GDM1 (cell line): ENCODE results near the gene CDK5.
"Not testable (repeated sequence)": the region's sequence is repeated elsewhere in the genome, so short reads cannot be mapped to it uniquely, and the experiment has no call there.

Experiments
- DNase-seq: peaks from one replicate; lab custom pipeline; 2025; lab: John Stamatoyannopoulos, UW

Gene CDK5

DNA sequence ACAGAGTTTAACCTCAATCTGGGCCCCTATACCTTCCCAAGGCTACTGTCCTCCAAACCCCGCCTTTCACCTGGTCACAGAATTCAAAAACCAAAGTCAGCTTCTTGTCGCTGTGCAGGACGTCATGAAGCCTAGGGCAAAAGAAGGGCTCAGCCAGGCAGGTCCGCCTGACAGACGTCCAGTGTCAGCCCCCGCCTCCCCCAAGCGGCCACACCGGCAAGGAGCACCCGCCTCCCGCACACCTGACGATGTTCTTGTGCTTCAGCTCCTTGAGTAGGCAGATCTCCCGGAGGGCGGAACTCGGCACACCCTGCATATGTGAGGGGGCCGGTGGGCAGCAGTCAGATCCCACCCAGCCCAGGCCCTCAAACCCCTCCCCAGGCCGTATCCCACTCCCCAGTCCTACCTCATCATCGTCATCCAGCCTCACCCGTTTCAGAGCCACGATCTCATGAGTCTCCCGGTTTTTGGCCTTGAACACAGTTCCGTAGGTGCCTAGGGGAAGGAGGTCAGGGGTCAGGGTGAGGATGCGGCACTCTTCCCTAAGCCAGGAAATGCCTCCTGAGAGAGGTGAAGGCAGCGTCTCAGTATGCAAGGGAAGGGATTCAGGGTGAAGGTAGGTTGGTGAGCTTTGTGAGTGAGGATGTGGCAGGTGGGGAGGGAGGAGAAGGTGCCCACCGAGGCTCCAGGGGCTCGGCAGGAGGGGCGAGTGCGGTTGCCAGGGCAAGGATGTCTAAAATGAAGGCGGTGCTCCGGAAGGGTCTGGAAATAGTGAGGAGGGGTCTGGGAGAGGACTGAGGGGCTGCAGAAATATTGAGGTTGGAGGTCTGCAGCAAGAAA lies 811 bp downstream of the CDK5 start:
- DNase-seq, result no peak

- DNase-seq, result no peak
Measured at GRCh38 chr7:151056283-151056665, 1.4 kb downstream of the CDK5 start.

- DNase-seq, result no peak
Measured at GRCh38 chr7:151053751-151054150, 3.9 kb downstream of the CDK5 start.

GRCh38 chr7:151053096-151053495 lies 4.6 kb downstream of the CDK5 start:
- peak; percentile 55 for DNase-seq

DNA sequence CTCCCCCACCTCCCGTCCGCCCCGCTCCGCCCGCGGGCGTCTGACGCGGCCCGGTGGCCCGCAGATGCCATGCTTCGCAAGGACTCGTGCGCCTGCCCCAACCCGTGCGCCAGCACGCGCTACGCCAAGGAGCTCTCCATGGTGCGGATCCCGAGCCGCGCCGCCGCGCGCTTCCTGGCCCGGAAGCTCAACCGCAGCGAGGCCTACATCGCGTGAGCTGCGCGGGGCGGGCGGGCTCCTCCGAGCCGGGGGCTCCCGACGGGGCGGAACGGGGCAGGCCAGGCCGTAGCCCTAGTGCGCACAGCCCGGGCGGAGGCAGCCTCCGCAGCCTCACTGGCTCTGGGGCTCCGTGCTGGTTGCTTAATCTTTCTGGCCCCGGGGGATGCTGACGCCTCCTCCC lies 6.6 kb downstream of the CDK5 start:
- no peak for DNase-seq

GRCh38 chr7:151048911-151049463 lies 8.7 kb downstream of the CDK5 start:
- DNase-seq, result no peak

DNA sequence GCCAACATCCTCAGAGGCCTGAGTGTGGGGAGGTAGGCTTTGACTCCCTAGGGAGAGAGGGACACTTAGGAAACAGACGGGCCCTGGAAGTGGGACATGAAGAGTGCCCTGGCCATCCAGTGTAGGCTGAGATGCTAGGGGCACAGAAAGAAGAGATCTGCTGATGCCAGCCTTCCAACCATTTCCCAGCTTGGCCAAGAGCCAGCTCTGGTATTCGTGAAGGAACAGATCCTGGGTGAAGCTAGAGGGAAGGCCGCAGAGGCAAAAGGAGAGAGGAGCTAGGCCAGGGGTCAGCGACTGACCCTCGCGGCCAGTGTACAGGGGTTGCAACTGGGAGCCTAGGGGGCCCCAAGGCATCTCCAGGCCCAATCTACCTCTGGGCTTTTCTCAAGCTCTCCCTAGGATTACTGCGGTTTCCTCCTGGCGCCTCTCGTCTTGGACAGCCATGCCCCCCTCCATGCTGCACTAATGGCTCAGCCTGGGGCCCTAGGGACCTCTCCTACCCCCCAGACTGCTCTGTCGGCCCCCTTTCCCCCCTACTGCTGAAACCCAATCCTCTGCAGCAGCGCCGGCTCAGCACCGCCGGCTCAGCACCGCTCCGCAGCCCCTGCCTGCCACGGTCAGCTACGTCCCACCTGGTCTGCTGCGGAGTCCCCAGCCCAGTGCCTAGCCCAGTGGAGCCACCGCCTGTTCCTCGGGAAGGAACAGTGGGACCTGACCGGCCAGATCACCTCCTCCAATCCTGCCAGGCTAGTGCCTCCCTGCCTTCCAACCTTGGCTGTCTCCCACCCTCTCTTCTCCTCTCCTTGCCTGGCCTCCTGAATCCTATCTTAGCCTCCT lies 9.5 kb downstream of the CDK5 start, which contains the start of gene ASIC3:
Gene ASIC3, plus strand, starts transcription at position 556 of the 840 bp plus-strand sequence. CDS start 355 bp downstream, outside the sequence.
- DNase-seq, result no peak

DNA sequence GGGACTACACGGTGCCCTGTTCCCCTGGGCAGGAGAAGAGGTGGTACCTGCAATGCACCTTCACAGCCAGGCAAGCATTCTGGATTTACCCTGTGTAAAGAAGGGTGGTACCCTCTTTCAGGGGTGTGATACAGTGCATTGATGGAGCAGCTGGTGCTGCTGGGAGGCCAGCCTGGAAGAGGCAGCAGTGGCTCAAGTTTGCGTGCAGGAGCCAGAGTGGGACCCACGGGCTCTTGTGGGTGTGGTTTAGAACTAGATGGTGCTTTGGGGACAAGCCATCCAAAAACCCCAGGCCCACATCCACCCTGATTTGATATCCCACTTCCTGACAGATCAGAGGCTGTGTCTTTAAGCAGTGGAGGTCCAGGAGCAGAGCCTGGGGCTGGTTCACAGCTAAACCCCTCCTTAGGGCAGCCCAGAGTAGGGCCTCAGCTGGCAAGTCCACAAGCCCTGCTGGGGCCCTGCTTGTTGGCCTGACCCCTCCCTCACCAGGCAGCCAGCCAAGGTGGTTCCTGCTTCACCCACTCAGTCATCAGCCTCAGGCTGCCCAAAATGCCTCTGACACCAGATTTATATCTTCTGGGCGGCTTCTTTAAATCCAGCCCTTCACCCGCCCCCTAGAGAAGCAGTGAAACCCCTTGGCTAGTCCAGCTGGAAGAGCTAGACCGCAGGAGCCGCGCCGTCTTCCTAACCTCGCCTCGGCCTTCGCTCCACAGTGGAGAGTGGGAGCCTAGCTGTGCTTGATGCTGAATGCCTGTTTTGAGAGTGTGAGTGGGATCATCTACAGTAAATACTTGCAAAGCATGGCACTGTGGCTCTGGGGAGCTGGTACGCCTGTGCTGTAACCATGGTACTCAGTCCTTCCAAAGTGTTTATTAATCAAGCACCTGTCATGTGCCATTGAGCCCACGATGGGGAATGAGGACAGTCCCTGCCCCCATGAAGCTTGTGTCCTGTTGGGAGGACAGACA lies 10.8 kb downstream of the CDK5 start:
- DNase-seq, result no peak

DNA sequence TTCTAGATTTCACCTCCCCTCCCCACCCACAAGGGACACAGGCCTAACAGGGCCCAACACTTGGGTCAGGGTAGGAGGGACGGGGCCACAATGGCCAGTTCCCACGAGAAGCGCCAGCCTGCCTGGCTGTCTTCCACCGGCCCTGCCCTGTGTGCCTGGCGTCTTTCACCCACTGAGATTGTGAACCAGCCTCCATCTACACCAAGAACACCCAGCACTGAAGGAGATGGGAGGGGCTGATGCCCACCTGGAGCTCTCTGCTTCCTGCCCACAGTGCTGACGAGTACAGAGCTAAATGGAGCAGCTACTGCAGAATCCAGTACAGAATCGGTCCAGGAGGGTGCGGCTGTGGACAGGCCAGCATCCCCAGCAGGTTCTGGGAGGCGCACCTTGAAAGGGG lies 11.7 kb downstream of the CDK5 start:
- no peak for DNase-seq

GRCh38 chr7:151045262-151045661 lies 12.4 kb downstream of the CDK5 start:
- no peak for DNase-seq

DNA sequence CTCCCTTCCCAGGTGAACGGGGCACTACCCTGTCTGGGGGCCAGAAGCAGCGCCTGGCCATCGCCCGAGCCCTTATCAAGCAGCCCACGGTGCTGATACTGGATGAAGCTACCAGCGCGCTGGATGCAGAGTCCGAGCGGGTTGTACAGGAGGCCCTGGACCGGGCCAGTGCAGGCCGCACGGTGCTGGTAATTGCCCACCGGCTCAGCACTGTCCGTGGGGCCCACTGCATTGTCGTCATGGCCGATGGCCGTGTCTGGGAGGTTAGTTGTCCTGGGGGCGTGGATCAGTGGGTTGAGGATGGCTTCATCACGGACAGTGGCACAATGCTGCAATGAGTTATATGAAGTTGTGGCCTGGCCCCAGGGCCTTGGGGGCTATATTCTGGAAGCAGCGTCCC lies 13.7 kb downstream of the CDK5 start:
- no peak for DNase-seq

DNA sequence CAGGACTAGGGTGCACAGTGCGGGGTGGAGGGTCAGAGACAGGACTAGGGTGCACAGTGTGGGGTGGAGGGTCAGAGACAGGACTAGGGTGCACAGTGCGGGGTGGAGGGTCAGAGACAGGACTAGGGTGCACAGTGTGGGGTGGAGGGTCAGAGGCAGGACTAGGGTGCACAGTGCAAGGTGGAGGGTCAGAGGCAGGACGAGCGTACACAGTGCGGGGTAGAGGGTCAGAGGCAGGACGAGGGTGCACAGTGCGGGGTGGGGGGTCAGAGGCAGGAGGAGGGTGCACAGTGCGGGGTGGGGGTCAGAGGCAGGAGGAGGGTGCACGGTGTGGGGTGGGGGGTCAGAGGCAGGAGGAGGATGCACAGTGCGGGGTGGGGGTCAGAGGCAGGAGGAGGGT lies 14.2 kb downstream of the CDK5 start:
- not testable (repeated sequence) for DNase-seq

DNA sequence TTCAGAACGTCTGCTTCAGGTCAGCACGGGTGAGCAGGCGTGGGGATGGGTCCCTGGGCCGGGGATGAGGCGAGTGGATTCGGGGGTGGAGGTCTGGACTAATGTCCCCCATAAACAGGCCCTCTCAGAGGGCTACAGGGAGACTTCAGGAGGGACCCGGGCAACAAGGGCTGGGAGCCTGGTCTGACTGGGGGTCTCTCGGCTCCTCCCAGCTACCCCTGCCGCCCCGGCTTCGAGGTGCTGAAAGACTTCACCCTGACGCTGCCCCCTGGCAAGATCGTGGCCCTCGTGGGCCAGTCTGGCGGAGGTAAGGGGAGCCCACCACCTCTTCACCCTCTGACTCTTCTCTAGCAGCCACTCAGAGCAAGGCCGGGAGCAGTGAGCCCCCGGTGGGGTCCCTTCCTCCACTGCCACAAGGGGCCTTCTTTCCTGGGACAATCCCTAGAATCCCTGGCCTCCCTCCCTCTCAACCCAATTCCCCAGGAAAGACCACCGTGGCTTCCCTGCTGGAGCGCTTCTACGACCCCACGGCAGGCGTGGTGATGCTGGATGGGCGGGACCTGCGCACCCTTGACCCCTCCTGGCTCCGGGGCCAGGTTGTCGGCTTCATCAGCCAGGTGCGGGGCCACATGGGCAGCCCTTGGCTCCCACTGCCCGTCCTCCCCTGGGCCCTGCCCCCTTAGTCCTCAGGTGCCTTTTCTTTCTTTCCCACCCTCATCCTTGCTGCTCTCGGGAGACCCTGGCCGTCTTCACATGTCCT lies 16.9 kb downstream of the CDK5 start:
- DNase-seq, result no peak

- DNase-seq, result peak; percentile 30
Measured at GRCh38 chr7:151039850-151040548, 17.7 kb downstream of the CDK5 start.

DNA sequence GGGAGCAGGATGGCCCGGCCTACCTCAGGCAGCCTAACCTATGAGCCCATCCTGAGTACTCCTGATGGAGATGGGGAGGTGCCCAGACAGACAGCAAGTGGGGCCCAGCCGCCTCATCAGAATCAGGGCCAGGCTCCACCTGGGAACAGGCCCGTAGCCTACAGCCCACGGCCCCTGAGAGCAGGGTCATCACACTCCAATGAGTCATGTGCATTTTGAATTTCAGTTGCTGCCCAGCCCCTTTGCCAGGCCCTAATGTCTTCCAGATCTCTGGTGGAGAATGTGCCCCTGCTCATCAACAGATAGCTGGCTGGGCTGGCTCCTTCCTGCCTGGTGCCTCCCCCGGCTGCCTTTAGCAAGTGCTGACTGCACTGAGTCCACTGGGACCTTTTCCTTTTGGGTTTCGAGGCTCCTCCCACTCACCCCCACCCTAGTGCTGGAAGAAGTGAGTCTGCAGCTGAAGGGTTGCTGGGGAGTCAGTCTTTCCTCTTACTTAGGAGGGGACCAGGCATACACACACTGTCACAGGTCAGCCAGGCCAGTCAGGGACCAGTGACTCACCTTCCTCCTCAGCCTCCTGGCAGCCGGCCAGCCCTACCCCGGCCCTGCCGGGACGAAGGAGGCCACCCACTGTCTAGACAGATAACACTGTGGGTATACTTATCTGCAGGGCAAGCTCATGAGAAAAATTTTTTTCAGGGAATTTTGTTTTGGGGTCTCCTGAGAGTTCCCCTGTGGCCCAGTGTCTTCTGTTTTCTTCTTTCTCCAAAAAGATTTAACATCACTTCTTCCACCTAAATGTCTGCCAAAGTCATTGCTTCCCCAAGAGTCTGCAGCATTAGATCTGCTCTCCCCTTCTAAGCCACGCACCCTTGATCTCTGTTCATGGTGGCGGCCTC lies 18.5 kb downstream of the CDK5 start:
- DNase-seq, result peak; percentile 78

- DNase-seq, result no peak
Measured at GRCh38 chr7:151035902-151036301, 21.8 kb downstream of the CDK5 start.

- DNase-seq, result no peak
Measured at GRCh38 chr7:151035026-151035717, 22.5 kb downstream of the CDK5 start.

- no peak for DNase-seq
Measured at GRCh38 chr7:151034312-151035025, 23.2 kb downstream of the CDK5 start.
